Muscle of leg (tissue), 11 donors: ENCODE results near the gene PODN. TPM values are rescaled to one million over a fixed set of nuclear protein-coding genes. Genes with fewer than 3 reads are reported as not detected.

Source experiments
- DNase-seq: peaks from one replicate; pipeline ENCODE4 v3.0.0; 2013
- H3K27ac ChIP-seq: one replicate; pipeline ENCODE4 v1.5.1; 2013; ENCODE audit warnings: mild to moderate bottlenecking, low read length, control low read depth
- H3K27me3 ChIP-seq: one replicate; pipeline ENCODE4 v1.6.1; 2013; ENCODE audit warnings: low read length; ENCODE audit not compliant: control insufficient read depth, insufficient read depth
- H3K36me3 ChIP-seq: one replicate; pipeline ENCODE4 v1.6.1; 2013; ENCODE audit warnings: low read length; ENCODE audit not compliant: control insufficient read depth, insufficient read depth
- H3K4me1 ChIP-seq: one replicate; pipeline ENCODE4 v1.6.1; 2013; ENCODE audit warnings: low read length; ENCODE audit not compliant: control insufficient read depth, insufficient read depth
- H3K4me3 ChIP-seq: one replicate; pipeline ENCODE4 v1.5.1; 2013; ENCODE audit warnings: low read length, control low read depth
- H3K9me3 ChIP-seq: replicated peaks from 2 replicates; pipeline ENCODE4 v1.6.1; 2013; ENCODE audit warnings: low read depth, low read length; ENCODE audit not compliant: control insufficient read depth
- WGBS: methylation state at CpG from one replicate; pipeline ENCODE4 v1.1.5; 2013; ENCODE audit warnings: missing lambda C conversion rate; ENCODE audit not compliant: insufficient coverage; 5-methylcytosine and 5-hydroxymethylcytosine counted together
- polyA plus RNA-seq, 8 donors: library from polyadenylated mRNA; unstranded; fragments of 120-200 nt; gene quantifications; one replicate each; pipeline versions ENCODE4 v1.2.1 to v1.2.3, GENCODE V29; 2013; ENCODE audit warnings: inconsistent platforms in 1 of 8, low replicate concordance in 1 of 8; ENCODE audit not compliant: insufficient read length in 8 of 8, insufficient read depth in 1 of 8
- total RNA-seq: library from RNA; stranded (reverse); fragments of 120-200 nt; gene quantifications from one replicate; pipeline ENCODE4 v1.2.4, GENCODE V29; 2013

PODN gene
- total and polyA plus RNA-seq, 9 donors: 5.4 to 10.7 (median 8.1) TPM

DNA sequence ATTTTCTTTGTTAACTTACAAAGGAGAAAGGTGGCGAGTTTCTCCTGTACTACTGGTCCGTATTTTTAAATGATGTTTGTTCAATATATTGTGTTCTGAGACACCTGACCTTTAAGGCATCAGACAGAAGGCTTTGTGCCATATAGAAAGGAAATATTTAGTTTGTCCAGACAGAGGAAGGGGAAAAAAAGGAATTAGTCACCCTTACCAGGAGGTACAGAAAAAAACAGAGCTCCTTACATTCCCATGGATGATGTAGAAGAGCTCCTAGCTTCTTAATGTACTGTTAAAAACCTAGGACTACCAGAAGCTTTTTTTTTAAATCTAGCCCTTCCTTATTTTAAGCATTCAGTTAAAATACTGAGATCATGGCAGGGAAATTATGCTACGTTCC is 12.4 kb upstream of the PODN start:
- 40% methylated on average over 1 of the region's 3 CpGs for WGBS
- Histone ChIP-seq H3K4me1 (peaks cover 18% of the 10 kb centered on the region), H3K4me3 (no peak overlapping the region), H3K9me3 (no peaks in the 10 kb centered on the region), H3K36me3 (peaks cover 18% of the 10 kb centered on the region), H3K27ac (peak overlapping the region; percentile 54), H3K27me3 (no peaks in the 10 kb centered on the region)
- DNase-seq: no peak

DNA sequence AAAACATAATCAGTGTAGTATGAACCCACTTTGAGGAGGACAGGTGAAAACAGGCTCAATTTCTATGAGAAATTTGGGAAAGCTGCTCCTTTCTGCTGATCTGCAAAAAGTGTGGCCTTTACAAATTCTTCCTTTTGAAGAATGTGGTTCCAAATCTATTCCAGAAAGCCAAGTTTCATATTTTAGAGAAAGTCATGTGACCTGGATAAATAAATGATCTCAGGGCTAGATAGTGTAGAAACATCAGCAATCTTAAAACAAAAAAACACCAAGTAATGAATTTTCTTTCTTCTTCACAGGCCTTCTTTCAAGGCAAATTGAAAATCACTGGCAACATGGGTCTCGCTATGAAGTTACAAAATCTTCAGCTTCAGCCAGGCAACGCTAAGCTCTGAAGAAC is 11.7 kb upstream of the PODN start:
- no CpG with 5 or more reads among the region's 2 CpGs for whole genome bisulfite sequencing

DNA sequence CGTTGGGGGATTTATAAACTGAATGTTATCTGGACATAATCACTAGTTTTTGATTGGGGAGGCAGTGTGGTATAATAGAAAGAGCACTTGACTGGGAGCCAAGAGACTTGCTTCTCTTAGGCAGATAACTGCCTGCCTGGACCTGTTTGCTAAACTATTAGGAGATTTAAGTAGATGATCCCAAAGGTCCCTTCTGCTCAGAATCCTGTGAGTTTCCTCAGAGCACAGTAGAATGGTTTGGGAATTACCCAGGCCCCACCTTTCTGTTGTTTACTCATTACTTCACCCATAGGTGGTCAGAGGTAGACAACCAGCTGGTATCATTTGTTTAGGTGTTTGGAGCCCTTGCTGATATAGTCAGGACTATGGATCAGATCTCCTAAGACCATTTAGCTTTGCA is 10.3 kb upstream of the PODN start:
- DNase-seq: no peak
- Histone ChIP-seq H3K27ac (no peak overlapping the region), H3K36me3 (peaks cover 18% of the 10 kb centered on the region), H3K4me1 (peaks cover 18% of the 10 kb centered on the region), H3K9me3 (no peaks in the 10 kb centered on the region), H3K4me3 (no peak overlapping the region), H3K27me3 (no peaks in the 10 kb centered on the region)
- 92% methylated on average over 1 of the region's 1 CpG for WGBS

More for the DNA sequence above, 11.7 kb upstream of the PODN start:
- Histone ChIP-seq H3K27me3 (no peaks in the 10 kb centered on the region), H3K27ac (no peak overlapping the region), H3K36me3 (peaks cover 18% of the 10 kb centered on the region), H3K9me3 (no peaks in the 10 kb centered on the region), H3K4me3 (no peak overlapping the region), H3K4me1 (peaks cover 18% of the 10 kb centered on the region)
- no peak for DNase-seq

DNA sequence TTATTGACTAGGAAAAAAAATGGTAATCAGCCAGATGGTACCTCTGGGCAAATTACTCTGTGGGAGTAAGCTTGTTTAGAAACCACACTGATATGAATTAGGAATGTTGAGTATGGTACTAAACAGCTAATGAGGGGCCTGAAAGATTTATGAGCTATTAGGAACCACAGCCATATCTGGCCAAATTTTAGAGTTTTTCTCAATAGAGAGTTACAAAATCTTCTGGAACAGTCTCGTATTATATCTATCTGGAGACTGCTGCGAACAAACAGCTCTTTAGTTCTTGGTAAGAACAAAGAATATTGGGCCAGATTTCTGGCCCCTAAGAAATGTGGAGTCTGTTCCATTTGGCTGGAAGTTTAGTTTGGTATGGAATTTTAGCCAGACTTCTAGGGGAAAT is 4.9 kb upstream of the PODN start:
- 60% methylated on average over 2 of the region's 2 CpGs for WGBS
- Histone ChIP-seq H3K4me1 (peaks cover 7% of the 10 kb centered on the region), H3K27ac (no peak overlapping the region), H3K27me3 (peaks cover 9% of the 10 kb centered on the region), H3K9me3 (no peaks in the 10 kb centered on the region), H3K4me3 (no peak overlapping the region), H3K36me3 (peaks cover 5% of the 10 kb centered on the region)
- DNase-seq: peak; percentile 53

DNA sequence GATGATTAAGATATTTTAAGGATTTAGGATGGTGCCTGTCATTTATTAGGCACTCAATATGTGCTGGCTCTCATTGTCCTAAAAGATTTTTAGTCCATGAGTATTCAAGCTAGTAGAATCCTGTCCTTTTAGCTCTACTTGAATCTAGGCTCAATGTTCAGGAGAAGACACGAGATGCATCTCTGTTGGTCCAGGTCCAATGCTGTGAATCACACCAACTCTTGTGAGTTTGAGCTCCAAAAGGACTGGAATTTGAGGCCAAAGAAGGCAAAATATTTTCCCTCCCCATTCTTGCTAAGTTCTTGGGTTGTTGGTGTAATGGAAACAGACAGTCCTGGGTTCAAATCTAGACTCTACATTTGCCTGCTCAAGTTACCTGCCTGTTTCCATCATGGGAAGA is 1.4 kb upstream of the PODN start:
- WGBS: 67% methylated on average over 1 of the region's 1 CpG
- no peak overlapping the region for H3K27ac ChIP-seq
- H3K9me3 ChIP-seq: no peaks in the 10 kb centered on the region
- peaks cover 29% of the 10 kb centered on the region for H3K27me3 ChIP-seq
- peaks cover 31% of the 10 kb centered on the region for H3K4me1 ChIP-seq
- H3K36me3 ChIP-seq: no peaks in the 10 kb centered on the region
- no peak overlapping the region for H3K4me3 ChIP-seq
- peak; percentile 36 for DNase-seq

DNA sequence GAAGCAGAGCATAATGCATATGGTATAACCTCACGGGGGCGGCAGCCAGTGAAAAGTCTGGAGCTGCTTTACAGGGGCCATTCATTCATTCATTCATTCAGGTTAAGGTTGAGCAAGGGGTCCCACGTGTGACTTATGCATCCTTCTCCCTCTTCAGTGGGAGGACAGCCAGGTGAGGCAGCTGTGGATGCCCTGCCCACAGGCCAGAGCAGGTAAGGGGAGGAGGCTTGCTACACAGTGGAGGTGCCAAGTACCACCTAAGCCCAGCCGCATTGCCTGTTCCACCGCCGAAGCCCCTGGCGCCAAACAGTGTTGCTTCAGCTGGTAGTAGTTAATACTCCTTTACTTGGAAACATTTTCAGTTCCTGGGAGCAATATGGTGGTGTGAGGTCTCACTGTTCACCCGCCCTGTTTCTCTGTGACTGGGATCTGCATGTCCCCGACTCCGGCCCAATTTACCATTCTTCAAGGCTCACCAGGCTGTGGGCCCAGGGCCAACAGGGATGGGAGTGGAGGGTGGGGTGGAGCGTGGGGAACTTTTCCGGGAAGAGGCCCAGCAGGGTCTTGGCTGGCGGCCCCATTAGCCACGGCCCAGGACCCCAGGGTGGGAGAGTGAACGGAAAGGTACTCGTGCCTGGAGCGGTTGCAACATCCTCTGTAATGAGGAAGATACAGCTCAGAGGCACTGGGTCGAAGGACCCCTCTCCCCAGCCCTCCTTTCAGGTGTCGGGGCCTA is 722 bp upstream of the PODN start:
- Histone ChIP-seq H3K9me3 (no peaks in the 10 kb centered on the region), H3K4me1 (peaks cover 31% of the 10 kb centered on the region), H3K27me3 (peaks cover 29% of the 10 kb centered on the region)

DNA sequence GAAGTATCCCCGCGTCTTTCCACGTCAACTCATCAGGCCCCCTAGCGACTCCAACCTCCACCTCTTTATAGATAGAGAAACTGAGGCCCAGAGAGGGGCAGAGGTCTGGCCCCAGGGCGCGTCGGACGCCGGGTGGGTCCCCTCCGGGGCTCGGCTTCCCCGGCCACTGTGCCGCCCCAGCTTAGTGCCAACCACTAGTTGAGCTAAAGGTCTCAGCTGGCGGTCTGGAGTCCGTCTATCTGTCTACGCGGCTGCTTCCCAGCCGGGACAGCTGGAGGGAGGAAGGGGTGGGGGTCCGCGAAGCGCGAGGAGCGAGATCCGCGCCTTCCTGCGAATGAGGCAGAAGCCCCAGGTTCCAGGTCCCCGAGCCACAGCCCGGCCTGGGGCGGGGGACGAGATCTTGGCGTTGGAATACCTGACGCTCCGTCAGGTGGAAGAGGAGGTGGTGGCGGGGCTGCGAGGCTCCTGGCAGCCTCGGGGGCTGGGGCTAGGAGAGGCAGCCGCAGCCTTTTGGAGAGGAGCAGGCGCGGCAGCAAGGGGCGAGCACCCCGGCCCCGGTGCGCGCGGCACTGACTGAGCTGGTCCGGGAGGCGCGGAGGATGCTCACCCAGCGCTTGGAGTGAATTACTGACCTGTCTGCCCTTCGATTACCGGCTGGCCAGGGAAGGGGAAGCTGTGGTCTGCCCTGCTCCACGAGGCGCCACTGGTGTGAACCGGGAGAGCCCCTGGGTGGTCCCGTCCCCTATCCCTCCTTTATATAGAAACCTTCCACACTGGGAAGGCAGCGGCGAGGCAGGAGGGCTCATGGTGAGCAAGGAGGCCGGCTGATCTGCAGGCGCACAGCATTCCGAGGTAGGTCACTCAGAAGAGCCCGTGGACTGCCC is 937 bp downstream of the PODN start:
- 9% methylated on average over 43 of the region's 61 CpGs for WGBS

More for the DNA sequence above, 722 bp upstream of the PODN start:
- H3K36me3 ChIP-seq: no peaks in the 10 kb centered on the region
- DNase-seq: peak; percentile 53
- 13% methylated on average over 6 of the region's 19 CpGs for WGBS
- H3K4me3 ChIP-seq: peak overlapping the region; percentile 58
- no peak overlapping the region for H3K27ac ChIP-seq

DNA sequence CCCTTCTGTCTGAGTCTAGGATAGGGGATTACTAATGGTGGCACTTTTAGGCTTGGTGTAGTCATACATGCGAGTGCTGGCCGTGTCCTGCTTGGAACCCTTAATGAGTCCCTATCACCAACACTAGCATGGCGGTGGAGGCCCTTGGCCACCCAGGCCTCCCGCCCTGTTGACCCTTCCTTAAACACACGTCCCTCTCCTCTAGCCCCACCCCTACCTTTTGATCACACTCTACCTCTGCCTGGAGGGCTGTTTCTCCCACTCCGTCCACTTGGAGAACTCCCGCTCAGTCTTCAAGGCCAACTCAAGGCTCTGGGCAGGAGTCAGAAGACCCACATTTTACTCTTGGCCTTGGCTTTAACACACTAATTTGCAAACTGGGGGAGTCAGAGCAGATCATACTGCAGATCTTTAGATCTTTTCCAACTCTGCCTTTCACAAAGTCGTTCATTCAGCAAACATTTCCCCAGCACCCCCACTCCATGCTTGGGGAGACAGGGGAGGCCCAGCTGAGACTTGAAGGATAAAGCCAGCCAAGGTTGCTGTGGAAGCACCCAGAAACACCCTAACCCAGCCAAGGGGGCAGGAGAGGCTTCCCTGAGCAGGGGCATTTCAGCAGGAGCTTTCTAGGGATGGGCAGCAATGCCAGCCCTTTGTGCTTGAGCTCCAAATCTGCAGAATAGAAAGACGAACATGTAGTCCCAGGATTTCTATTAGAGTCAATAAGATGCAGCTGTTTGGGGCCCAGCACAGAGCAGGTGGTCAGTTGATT is 1.9 kb downstream of the PODN start:
- Histone ChIP-seq H3K27me3 (peaks cover 29% of the 10 kb centered on the region), H3K36me3 (no peaks in the 10 kb centered on the region), H3K4me1 (peaks cover 40% of the 10 kb centered on the region), H3K4me3 (no peak overlapping the region), H3K9me3 (no peaks in the 10 kb centered on the region), H3K27ac (no peak overlapping the region)
- WGBS: 85% methylated on average over 8 of the region's 9 CpGs
- DNase-seq: no peak

More for the DNA sequence above, 937 bp downstream of the PODN start:
- Histone ChIP-seq H3K4me1 (peaks cover 40% of the 10 kb centered on the region), H3K27me3 (peaks cover 29% of the 10 kb centered on the region), H3K27ac (no peak overlapping the region), H3K4me3 (peak overlapping the region; percentile 58), H3K36me3 (no peaks in the 10 kb centered on the region), H3K9me3 (no peaks in the 10 kb centered on the region)
- DNase-seq: peak; percentile 35

DNA sequence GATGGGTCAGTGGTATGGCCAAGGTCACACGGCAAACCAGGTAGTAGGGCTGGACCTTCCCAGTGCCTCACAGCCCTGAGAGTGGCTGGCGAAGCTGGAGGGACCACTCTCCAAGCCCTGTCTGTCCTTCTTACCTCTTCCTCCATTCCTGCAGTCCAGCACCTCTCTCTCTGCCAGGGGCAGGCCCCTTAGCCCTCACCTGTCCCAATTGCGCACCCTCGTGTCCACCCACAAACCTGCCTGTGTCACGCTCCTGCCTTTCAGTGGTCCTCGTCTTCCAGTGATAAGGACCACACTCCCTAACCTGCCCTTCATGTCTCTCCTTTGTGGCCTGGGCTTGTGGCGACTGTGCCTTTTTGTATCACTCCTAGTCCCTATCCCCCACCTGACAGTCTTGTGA is 3.4 kb downstream of the PODN start:
- Histone ChIP-seq H3K9me3 (no peaks in the 10 kb centered on the region), H3K27me3 (peaks cover 29% of the 10 kb centered on the region), H3K4me1 (peaks cover 40% of the 10 kb centered on the region), H3K36me3 (no peaks in the 10 kb centered on the region), H3K4me3 (no peak overlapping the region), H3K27ac (no peak overlapping the region)
- WGBS: 88% methylated on average over 6 of the region's 7 CpGs
- DNase-seq: no peak

DNA sequence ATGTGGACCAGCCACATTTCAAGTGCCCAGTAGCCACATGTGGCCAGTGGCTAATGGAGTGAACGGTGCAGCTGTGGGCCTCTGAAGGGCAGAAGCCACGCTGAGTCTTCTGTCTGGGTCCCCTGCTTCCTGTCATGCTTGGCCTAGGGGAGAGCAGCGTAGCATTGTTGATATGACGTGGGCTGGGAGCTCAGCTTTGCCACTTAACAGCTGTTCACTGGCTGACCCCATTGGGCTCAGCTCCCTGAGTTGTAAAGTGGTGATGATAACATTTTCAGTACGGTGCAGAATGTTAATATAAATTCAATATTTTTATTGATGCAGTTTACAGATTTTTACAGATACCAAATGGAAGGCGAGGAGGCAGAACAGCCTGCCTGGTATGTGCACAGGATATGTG is 4.5 kb downstream of the PODN start:
- H3K36me3 ChIP-seq: peaks cover 2% of the 10 kb centered on the region
- DNase-seq: peak; percentile 51
- H3K27ac ChIP-seq: no peak overlapping the region
- H3K9me3 ChIP-seq: no peaks in the 10 kb centered on the region
- peaks cover 24% of the 10 kb centered on the region for H3K27me3 ChIP-seq
- peaks cover 39% of the 10 kb centered on the region for H3K4me1 ChIP-seq
- H3K4me3 ChIP-seq: no peak overlapping the region
- WGBS: 52% methylated on average over 4 of the region's 6 CpGs
